Measurements from ENCODE around the gene HAUS7. TPM values are rescaled to one million over a fixed set of nuclear protein-coding genes. Genes with fewer than 3 reads are reported as not detected.

HAUS7 gene
- total and polyA plus RNA-seq, 2 experiments from 2014 or later = 59.8 to 77.9 TPM

DNA sequence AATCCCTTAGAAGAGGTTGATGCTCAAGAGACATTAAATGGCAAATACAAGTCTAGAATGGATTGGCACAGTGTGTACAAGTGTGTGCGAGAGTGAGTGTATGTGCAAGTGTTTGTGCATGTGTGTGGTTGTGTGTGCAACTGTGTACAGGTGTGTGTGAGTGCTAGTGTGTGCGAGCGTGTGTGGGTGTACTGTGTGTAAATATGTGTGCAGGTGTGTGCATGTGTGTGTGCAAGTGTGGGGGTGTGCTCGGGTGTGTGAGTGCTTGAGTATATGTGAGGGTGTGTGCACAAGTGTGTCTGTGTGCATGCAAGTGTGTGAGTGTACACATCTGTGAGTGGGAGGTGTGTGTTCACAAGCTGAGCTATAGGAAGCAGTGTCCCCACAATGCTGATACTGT, 30.4 kb downstream of the HAUS7 start (continued):
- TF ChIP-seq, protein P1, sequence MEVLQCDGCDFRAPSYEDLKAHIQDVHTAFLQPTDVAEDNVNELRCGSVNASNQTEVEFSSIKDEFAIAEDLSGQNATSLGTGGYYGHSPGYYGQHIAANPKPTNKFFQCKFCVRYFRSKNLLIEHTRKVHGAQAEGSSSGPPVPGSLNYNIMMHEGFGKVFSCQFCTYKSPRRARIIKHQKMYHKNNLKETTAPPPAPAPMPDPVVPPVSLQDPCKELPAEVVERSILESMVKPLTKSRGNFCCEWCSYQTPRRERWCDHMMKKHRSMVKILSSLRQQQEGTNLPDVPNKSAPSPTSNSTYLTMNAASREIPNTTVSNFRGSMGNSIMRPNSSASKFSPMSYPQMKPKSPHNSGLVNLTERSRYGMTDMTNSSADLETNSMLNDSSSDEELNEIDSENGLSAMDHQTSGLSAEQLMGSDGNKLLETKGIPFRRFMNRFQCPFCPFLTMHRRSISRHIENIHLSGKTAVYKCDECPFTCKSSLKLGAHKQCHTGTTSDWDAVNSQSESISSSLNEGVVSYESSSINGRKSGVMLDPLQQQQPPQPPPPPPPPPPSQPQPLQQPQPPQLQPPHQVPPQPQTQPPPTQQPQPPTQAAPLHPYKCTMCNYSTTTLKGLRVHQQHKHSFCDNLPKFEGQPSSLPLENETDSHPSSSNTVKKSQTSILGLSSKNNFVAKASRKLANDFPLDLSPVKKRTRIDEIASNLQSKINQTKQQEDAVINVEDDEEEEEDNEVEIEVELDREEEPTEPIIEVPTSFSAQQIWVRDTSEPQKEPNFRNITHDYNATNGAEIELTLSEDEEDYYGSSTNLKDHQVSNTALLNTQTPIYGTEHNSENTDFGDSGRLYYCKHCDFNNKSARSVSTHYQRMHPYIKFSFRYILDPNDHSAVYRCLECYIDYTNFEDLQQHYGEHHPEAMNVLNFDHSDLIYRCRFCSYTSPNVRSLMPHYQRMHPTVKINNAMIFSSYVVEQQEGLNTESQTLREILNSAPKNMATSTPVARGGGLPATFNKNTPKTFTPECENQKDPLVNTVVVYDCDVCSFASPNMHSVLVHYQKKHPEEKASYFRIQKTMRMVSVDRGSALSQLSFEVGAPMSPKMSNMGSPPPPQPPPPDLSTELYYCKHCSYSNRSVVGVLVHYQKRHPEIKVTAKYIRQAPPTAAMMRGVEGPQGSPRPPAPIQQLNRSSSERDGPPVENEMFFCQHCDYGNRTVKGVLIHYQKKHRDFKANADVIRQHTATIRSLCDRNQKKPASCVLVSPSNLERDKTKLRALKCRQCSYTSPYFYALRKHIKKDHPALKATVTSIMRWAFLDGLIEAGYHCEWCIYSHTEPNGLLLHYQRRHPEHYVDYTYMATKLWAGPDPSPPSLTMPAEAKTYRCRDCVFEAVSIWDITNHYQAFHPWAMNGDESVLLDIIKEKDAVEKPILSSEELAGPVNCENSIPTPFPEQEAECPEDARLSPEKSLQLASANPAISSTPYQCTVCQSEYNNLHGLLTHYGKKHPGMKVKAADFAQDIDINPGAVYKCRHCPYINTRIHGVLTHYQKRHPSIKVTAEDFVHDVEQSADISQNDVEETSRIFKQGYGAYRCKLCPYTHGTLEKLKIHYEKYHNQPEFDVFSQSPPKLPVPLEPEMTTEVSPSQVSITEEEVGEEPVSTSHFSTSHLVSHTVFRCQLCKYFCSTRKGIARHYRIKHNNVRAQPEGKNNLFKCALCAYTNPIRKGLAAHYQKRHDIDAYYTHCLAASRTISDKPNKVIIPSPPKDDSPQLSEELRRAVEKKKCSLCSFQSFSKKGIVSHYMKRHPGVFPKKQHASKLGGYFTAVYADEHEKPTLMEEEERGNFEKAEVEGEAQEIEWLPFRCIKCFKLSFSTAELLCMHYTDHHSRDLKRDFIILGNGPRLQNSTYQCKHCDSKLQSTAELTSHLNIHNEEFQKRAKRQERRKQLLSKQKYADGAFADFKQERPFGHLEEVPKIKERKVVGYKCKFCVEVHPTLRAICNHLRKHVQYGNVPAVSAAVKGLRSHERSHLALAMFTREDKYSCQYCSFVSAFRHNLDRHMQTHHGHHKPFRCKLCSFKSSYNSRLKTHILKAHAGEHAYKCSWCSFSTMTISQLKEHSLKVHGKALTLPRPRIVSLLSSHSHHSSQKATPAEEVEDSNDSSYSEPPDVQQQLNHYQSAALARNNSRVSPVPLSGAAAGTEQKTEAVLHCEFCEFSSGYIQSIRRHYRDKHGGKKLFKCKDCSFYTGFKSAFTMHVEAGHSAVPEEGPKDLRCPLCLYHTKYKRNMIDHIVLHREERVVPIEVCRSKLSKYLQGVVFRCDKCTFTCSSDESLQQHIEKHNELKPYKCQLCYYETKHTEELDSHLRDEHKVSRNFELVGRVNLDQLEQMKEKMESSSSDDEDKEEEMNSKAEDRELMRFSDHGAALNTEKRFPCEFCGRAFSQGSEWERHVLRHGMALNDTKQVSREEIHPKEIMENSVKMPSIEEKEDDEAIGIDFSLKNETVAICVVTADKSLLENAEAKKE (CRISPR knock-in tag; IDR thresholded peaks at IDR 0.05) = no peak
- TF ChIP-seq CREB1 (CRISPR knock-in tag; IDR thresholded peaks at IDR 0.05; ENCODE audit: low read depth) = no peak

DNA sequence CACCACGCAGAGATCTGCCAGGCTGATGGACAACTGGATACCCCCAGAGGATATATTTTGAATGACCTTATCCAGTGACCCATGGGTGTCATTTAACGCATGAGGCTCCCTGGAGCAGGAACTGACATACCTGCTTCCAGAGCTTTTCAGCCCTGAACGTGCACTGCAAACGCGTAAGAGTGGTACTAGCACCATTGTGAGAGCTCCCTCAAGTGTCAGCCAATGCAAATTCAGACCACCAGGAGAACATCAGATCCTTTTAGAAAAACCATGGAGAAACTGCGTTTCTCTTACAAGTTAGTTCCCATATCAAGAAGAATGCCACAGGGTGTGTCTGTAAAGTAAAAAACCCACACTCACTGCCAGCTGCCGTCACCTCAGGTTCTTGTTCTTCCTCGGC, 31.8 kb downstream of the HAUS7 start:
- no peaks in the 10 kb centered on the region for H3K36me3 Mint-ChIP-seq (ENCODE audit: low read depth)
- Histone ChIP-seq H3F3A (replicated peaks; ENCODE audit: low read depth) (no peaks in the 10 kb centered on the region), H3K27me3 (ENCODE audit: insufficient read depth) (no peaks in the 10 kb centered on the region), H3K79me2 (replicated peaks; ENCODE audit: insufficient read depth) (no peaks in the 10 kb centered on the region), H2AFZ (no peak overlapping the region), H3K27ac (ENCODE audit: low read depth) (no peak overlapping the region), H4K20me1 (replicated peaks; ENCODE audit: insufficient read depth) (no peaks in the 10 kb centered on the region), H3K36me3 (ENCODE audit: insufficient read depth) (no peaks in the 10 kb centered on the region), H3K9me2 (ENCODE audit: insufficient read depth) (no peaks in the 10 kb centered on the region), H3K4me3 (no peak overlapping the region), H3K4me1 (ENCODE audit: insufficient read depth) (no peaks in the 10 kb centered on the region), H3K4me2 (no peak overlapping the region)
- no peak for DNase-seq (ENCODE audit: low spot score)
- TF ChIP-seq JUNB (IDR thresholded peaks at IDR 0.05; ENCODE audit: unreplicated experiment) = no peak
- TF ChIP-seq, protein P2, sequence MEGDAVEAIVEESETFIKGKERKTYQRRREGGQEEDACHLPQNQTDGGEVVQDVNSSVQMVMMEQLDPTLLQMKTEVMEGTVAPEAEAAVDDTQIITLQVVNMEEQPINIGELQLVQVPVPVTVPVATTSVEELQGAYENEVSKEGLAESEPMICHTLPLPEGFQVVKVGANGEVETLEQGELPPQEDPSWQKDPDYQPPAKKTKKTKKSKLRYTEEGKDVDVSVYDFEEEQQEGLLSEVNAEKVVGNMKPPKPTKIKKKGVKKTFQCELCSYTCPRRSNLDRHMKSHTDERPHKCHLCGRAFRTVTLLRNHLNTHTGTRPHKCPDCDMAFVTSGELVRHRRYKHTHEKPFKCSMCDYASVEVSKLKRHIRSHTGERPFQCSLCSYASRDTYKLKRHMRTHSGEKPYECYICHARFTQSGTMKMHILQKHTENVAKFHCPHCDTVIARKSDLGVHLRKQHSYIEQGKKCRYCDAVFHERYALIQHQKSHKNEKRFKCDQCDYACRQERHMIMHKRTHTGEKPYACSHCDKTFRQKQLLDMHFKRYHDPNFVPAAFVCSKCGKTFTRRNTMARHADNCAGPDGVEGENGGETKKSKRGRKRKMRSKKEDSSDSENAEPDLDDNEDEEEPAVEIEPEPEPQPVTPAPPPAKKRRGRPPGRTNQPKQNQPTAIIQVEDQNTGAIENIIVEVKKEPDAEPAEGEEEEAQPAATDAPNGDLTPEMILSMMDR (conservative IDR thresholded peaks at IDR 0.05; ENCODE audit: low read depth in 2 of 2) = peak; percentile 38 to 58
- H3K27ac Mint-ChIP-seq = no peak overlapping the region
- peaks cover 3% of the 10 kb centered on the region for H3K27me3 Mint-ChIP-seq (ENCODE audit: insufficient read depth, low read depth, poor library complexity)
- H3K4me1 Mint-ChIP-seq = no peaks in the 10 kb centered on the region
- H3K4me3 Mint-ChIP-seq = no peak overlapping the region
- ATAC-seq = peak; percentile 52
- H3K9me3 Mint-ChIP-seq = no peaks in the 10 kb centered on the region

Measured in GM23338 (cell line).